HG02588 (cell line): Measurements from ENCODE around the gene TMEM125.

Source experiments
- ATAC-seq: cut with Tn5 transposase; IDR thresholded peaks from one replicate; pipeline ENCODE4 v1.9.1; 2021; ENCODE audit warnings: mild to moderate bottlenecking, moderate library complexity; ENCODE audit not compliant: unreplicated experiment

The TMEM125 gene

GRCh38 chr1:43246466-43247213 is 23.1 kb upstream of the TMEM125 start:
- no peak for ATAC-seq

- no peak for ATAC-seq
Measured at GRCh38 chr1:43247256-43247921, 22.4 kb upstream of the TMEM125 start.

GRCh38 chr1:43250351-43250761 is 19.4 kb upstream of the TMEM125 start:
- no peak for ATAC-seq

DNA sequence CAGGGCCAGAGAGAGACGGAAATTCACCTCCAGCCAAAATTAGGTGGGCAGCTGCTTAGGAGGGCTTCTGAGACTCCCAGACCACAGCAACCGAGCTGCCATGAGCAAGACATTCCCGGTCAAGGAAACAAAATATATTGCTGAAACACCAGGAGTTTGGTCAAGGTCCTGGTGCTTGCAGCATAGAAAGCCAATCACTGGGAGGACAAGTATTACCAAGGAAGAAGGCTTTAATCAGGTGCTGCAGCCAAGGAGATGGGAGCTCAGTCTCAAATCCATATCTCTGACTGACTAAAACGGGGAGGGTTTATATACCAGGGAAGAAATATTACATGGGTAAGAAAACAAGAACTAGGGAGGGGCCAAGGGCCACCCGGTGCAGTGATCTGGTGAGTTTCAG is 18.8 kb upstream of the TMEM125 start:
- no peak for ATAC-seq

- no peak for ATAC-seq
Measured at GRCh38 chr1:43252225-43252624, 17.6 kb upstream of the TMEM125 start.

- no peak for ATAC-seq
Measured at GRCh38 chr1:43253173-43253572, 16.6 kb upstream of the TMEM125 start.

- no peak for ATAC-seq
Measured at GRCh38 chr1:43253876-43254275, 15.9 kb upstream of the TMEM125 start.

GRCh38 chr1:43255438-43256210 is 14.2 kb upstream of the TMEM125 start:
- ATAC-seq: no peak

GRCh38 chr1:43256675-43257570 is 12.9 kb upstream of the TMEM125 start:
- ATAC-seq: no peak

DNA sequence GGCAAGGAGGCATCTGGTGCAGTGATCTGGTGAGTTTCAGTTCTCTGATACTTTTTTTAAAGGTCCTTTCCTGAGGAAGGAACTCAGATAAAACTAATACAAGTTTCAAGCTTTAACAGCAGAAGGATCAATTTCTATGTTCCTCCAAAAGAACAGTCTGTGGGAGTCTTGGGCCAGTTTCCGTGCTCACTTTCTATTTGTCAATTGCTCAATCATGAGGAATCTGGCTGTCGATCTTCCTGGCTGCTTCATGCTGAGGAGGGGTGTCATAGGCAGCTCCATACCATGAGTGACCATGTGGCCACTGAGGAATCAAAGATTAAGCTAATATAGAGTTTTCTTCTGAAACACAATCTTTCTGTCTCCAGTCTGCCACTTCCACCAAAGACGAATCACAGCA is 11.4 kb upstream of the TMEM125 start:
- ATAC-seq: no peak

DNA sequence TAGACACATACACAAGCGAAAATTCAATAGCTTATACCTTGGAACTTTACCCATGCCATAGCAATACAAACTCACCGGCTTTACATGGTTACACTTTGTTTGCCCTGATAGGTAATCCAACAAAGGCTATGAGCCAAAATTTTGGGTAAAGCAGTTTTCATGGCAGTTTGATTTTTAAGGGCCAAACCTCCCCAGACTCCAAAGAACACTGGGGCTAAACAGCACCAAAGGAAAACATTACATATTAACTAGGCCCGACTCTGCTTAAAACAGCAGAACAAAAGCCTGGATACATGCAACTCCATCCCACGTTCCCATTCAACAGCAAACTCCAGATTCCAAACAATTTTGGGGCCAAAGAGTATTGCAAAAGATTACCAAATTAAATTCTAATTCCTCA is 4.4 kb upstream of the TMEM125 start:
- no peak for ATAC-seq

DNA sequence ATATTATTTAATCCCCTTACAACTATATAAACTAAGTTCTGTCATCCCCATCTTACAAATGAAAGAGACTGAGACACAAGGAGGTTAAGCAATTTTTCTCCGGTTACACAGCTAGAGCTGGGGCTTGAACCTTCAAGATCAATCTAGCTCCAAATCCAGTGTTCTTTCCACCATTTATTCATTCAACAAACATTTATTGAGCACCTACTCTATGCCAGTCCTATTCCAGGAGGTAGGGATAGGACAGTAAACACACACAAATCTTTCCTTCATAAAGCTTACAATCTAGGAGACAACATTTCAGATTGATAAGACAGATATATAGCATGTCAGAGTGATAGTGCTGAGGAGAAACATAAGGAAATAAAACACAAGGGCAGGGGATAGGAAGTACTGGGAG is 2.9 kb upstream of the TMEM125 start:
- ATAC-seq: no peak

- no peak for ATAC-seq
Measured at GRCh38 chr1:43267291-43267805, 2.4 kb upstream of the TMEM125 start.

- ATAC-seq: no peak
Measured at GRCh38 chr1:43267818-43268425, 1.9 kb upstream of the TMEM125 start.

GRCh38 chr1:43270421-43271095 is 775 bp downstream of the TMEM125 start:
- ATAC-seq: no peak

- ATAC-seq: no peak
Measured at GRCh38 chr1:43271186-43272118, 1.7 kb downstream of the TMEM125 start.

GRCh38 chr1:43272161-43272560 is 2.4 kb downstream of the TMEM125 start:
- ATAC-seq: no peak
